GM23338 (cell line): Measurements from ENCODE around the gene HTR7. TPM values are rescaled to one million over a fixed set of nuclear protein-coding genes. Genes with fewer than 3 reads are reported as not detected.

Experiments
- ATAC-seq: fragments of 200-7000 bp; cut with Tn5 transposase; 3 replicates; pipeline ENCODE4 v1.9.1; 2020
- DNase-seq: peaks from one replicate; pipeline ENCODE4 v3.0.0-alpha.2; 2015; ENCODE audit warnings: low spot score
- H2AFZ ChIP-seq: fragments of 200-600 bp; sonication (generic); 2 replicates; pipeline ENCODE4 v1.8.0; 2016; ENCODE audit warnings: antibody characterized with exemption, mild to moderate bottlenecking, moderate library complexity
- H3F3A ChIP-seq: fragments of 200-600 bp; sonication (generic); replicated peaks from 2 replicates; pipeline ENCODE4 v1.8.0; 2017; ENCODE audit warnings: antibody characterized with exemption, mixed run types, low read depth
- H3K27ac ChIP-seq: fragments of 200-600 bp; sonication (generic); 2 replicates; pipeline ENCODE4 v1.6.1; 2016; ENCODE audit warnings: low read depth
- H3K27me3 ChIP-seq: fragments of 200-600 bp; sonication (generic); 2 replicates; pipeline ENCODE4 v1.8.0; 2016; ENCODE audit warnings: mild to moderate bottlenecking, mixed run types, moderate library complexity; ENCODE audit not compliant: insufficient read depth
- H3K36me3 ChIP-seq: fragments of 200-600 bp; sonication (generic); 2 replicates; pipeline ENCODE4 v1.8.0; 2016; ENCODE audit warnings: mild to moderate bottlenecking; ENCODE audit not compliant: insufficient read depth
- H3K4me1 ChIP-seq: fragments of 200-600 bp; sonication (generic); 2 replicates; pipeline ENCODE4 v1.8.0; 2016; ENCODE audit warnings: mild to moderate bottlenecking, moderate library complexity; ENCODE audit not compliant: insufficient read depth
- H3K4me2 ChIP-seq: fragments of 200-600 bp; sonication (generic); 2 replicates; pipeline ENCODE4 v1.7.1; 2017; ENCODE audit warnings: mixed run types
- H3K4me3 ChIP-seq: fragments of 200-600 bp; sonication (generic); 2 replicates; pipeline ENCODE4 v1.6.1; 2016; ENCODE audit warnings: mixed run types
- H3K79me2 ChIP-seq: fragments of 200-600 bp; sonication (generic); replicated peaks from 2 replicates; pipeline ENCODE4 v1.8.0; 2017; ENCODE audit warnings: mild to moderate bottlenecking; ENCODE audit not compliant: insufficient read depth
- H3K9me2 ChIP-seq: fragments of 200-600 bp; sonication (generic); 2 replicates; pipeline ENCODE4 v1.8.0; 2017; ENCODE audit not compliant: insufficient read depth
- H4K20me1 ChIP-seq: fragments of 200-600 bp; sonication (generic); replicated peaks from 2 replicates; pipeline ENCODE4 v1.8.0; 2017; ENCODE audit warnings: mild to moderate bottlenecking; ENCODE audit not compliant: insufficient read depth
- H3K27ac Mint-ChIP-seq: 2 replicates; pipeline ENCODE4 v1.8.0; 2020; ENCODE audit warnings: inconsistent platforms, mild to moderate bottlenecking, moderate library complexity, mixed read lengths
- H3K27me3 Mint-ChIP-seq: 3 replicates; pipeline ENCODE4 v1.8.0; 2022; ENCODE audit warnings: low read depth, mild to moderate bottlenecking, moderate library complexity, mixed read lengths, inconsistent platforms; ENCODE audit not compliant: insufficient read depth, poor library complexity
- H3K36me3 Mint-ChIP-seq: 3 replicates; pipeline ENCODE4 v1.8.0; 2021; ENCODE audit warnings: low read depth, mild to moderate bottlenecking, inconsistent platforms, moderate library complexity, mixed read lengths
- H3K4me1 Mint-ChIP-seq: 3 replicates; pipeline ENCODE4 v1.8.0; 2020; ENCODE audit warnings: mild to moderate bottlenecking, inconsistent platforms, mixed read lengths
- H3K4me3 Mint-ChIP-seq: 3 replicates; pipeline ENCODE4 v1.8.0; 2021; ENCODE audit warnings: moderate library complexity, mild to moderate bottlenecking, inconsistent platforms, mixed read lengths
- H3K9me3 Mint-ChIP-seq: 3 replicates; pipeline ENCODE4 v1.8.0; 2020; ENCODE audit warnings: moderate library complexity, mild to moderate bottlenecking, inconsistent platforms, mixed read lengths
- EZH2 ChIP-seq: fragments of 200-600 bp; sonication (generic); IDR thresholded peaks from one replicate; pipeline ENCODE4 v1.8.0; 2017; ENCODE audit warnings: antibody characterized with exemption, mild to moderate bottlenecking, low read depth; ENCODE audit not compliant: unreplicated experiment
- EZH2phosphoT487 ChIP-seq: fragments of 200-600 bp; sonication (generic); IDR thresholded peaks from one replicate; pipeline ENCODE4 v1.8.1; 2018; ENCODE audit warnings: antibody characterized with exemption; ENCODE audit not compliant: unreplicated experiment
- JUNB ChIP-seq: IDR thresholded peaks from one replicate; pipeline ENCODE4 v1.6.1; 2016; ENCODE audit warnings: antibody characterized with exemption; ENCODE audit not compliant: unreplicated experiment
- NANOG ChIP-seq: IDR thresholded peaks from 2 replicates; pipeline ENCODE4 v1.6.1; 2016; ENCODE audit warnings: antibody characterized with exemption, borderline replicate concordance
- POLR2AphosphoS5 ChIP-seq: IDR thresholded peaks from 2 replicates; pipeline ENCODE4 v1.6.1; 2016; ENCODE audit warnings: antibody characterized with exemption, low read depth
- STAT1 ChIP-seq: IDR thresholded peaks from one replicate; pipeline ENCODE4 v1.6.1; 2016; ENCODE audit warnings: antibody characterized with exemption; ENCODE audit not compliant: unreplicated experiment
- ZNF114 ChIP-seq: fragments of 250-450 bp; sonication (Bioruptor Pico); IDR thresholded peaks from 2 replicates; pipeline ENCODE4 v1.5.0; 2020; ENCODE audit warnings: mild to moderate bottlenecking, moderate library complexity
- ZNF331 ChIP-seq: fragments of 250-450 bp; sonication (Bioruptor Pico); IDR thresholded peaks from 2 replicates; pipeline ENCODE4 v1.5.0; 2020; ENCODE audit warnings: low read depth, mild to moderate bottlenecking, moderate library complexity
- polyA plus RNA-seq: library from polyadenylated mRNA; unstranded; fragments of >200 nt; fragmentation: Nextera tagmentation; extraction: Ambion mirVana; gene quantifications from 2 replicates; pipeline ENCODE4 v1.2.1, GENCODE V29; 2016
- total RNA-seq: library from RNA; depleted of rRNA; stranded (reverse); fragments of >200 nt; shearing (Covaris generic); gene quantifications from 2 replicates; pipeline ENCODE4 v1.2.3, GENCODE V29; 2014
- TF ChIP-seq, protein P1 (sequence below): fragments of 250-450 bp; sonication (Bioruptor Pico); IDR thresholded peaks from 2 replicates; pipeline ENCODE4 v1.5.0; 2020; ENCODE audit warnings: mild to moderate bottlenecking, moderate library complexity
- TF ChIP-seq, protein P2 (sequence below), 2 experiments: fragments of 200-600 bp in 1 of 2; sonication (generic) in 1 of 2; conservative IDR thresholded peaks; 2 replicates each; pipeline versions ENCODE4 v1.5.1 to v1.6.1; 2016 to 2017; ENCODE audit warnings: antibody characterized with exemption in 2 of 2, low read depth in 2 of 2, mild to moderate bottlenecking in 2 of 2, moderate library complexity in 1 of 2
- TF ChIP-seq, protein P3 (sequence below): IDR thresholded peaks from 2 replicates; pipeline ENCODE4 v1.6.1; 2016; ENCODE audit warnings: antibody characterized with exemption

Gene HTR7
- total and polyA plus RNA-seq, 2 experiments from 2014 or later = 7.0 to 42.2 TPM

DNA sequence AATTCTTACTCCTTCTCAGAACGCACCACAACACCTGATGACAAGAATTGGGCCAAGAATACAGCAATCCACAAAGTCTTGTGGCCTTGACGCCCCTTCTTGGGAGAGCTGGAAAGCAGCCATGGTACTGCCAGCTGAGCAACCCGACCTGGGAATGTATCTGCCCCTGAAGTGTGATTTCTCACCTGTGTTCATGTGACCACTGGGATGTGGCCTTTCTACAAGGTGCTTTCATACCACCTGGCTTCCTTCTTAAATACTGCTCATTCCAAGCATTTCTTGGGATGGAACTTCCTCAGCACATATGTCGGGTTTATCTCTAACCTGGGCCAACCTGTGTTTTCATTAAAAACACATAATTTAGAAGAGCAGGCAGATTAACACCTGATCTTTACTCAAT is 72.1 kb downstream of the HTR7 start (continued):
- TF ChIP-seq, protein P1, sequence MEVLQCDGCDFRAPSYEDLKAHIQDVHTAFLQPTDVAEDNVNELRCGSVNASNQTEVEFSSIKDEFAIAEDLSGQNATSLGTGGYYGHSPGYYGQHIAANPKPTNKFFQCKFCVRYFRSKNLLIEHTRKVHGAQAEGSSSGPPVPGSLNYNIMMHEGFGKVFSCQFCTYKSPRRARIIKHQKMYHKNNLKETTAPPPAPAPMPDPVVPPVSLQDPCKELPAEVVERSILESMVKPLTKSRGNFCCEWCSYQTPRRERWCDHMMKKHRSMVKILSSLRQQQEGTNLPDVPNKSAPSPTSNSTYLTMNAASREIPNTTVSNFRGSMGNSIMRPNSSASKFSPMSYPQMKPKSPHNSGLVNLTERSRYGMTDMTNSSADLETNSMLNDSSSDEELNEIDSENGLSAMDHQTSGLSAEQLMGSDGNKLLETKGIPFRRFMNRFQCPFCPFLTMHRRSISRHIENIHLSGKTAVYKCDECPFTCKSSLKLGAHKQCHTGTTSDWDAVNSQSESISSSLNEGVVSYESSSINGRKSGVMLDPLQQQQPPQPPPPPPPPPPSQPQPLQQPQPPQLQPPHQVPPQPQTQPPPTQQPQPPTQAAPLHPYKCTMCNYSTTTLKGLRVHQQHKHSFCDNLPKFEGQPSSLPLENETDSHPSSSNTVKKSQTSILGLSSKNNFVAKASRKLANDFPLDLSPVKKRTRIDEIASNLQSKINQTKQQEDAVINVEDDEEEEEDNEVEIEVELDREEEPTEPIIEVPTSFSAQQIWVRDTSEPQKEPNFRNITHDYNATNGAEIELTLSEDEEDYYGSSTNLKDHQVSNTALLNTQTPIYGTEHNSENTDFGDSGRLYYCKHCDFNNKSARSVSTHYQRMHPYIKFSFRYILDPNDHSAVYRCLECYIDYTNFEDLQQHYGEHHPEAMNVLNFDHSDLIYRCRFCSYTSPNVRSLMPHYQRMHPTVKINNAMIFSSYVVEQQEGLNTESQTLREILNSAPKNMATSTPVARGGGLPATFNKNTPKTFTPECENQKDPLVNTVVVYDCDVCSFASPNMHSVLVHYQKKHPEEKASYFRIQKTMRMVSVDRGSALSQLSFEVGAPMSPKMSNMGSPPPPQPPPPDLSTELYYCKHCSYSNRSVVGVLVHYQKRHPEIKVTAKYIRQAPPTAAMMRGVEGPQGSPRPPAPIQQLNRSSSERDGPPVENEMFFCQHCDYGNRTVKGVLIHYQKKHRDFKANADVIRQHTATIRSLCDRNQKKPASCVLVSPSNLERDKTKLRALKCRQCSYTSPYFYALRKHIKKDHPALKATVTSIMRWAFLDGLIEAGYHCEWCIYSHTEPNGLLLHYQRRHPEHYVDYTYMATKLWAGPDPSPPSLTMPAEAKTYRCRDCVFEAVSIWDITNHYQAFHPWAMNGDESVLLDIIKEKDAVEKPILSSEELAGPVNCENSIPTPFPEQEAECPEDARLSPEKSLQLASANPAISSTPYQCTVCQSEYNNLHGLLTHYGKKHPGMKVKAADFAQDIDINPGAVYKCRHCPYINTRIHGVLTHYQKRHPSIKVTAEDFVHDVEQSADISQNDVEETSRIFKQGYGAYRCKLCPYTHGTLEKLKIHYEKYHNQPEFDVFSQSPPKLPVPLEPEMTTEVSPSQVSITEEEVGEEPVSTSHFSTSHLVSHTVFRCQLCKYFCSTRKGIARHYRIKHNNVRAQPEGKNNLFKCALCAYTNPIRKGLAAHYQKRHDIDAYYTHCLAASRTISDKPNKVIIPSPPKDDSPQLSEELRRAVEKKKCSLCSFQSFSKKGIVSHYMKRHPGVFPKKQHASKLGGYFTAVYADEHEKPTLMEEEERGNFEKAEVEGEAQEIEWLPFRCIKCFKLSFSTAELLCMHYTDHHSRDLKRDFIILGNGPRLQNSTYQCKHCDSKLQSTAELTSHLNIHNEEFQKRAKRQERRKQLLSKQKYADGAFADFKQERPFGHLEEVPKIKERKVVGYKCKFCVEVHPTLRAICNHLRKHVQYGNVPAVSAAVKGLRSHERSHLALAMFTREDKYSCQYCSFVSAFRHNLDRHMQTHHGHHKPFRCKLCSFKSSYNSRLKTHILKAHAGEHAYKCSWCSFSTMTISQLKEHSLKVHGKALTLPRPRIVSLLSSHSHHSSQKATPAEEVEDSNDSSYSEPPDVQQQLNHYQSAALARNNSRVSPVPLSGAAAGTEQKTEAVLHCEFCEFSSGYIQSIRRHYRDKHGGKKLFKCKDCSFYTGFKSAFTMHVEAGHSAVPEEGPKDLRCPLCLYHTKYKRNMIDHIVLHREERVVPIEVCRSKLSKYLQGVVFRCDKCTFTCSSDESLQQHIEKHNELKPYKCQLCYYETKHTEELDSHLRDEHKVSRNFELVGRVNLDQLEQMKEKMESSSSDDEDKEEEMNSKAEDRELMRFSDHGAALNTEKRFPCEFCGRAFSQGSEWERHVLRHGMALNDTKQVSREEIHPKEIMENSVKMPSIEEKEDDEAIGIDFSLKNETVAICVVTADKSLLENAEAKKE (CRISPR knock-in tag) = no peak
- TF ChIP-seq EZH2phosphoT487 (no peak), ZNF114 (CRISPR knock-in tag) (no peak), JUNB (no peak)
- TF ChIP-seq, protein P2, sequence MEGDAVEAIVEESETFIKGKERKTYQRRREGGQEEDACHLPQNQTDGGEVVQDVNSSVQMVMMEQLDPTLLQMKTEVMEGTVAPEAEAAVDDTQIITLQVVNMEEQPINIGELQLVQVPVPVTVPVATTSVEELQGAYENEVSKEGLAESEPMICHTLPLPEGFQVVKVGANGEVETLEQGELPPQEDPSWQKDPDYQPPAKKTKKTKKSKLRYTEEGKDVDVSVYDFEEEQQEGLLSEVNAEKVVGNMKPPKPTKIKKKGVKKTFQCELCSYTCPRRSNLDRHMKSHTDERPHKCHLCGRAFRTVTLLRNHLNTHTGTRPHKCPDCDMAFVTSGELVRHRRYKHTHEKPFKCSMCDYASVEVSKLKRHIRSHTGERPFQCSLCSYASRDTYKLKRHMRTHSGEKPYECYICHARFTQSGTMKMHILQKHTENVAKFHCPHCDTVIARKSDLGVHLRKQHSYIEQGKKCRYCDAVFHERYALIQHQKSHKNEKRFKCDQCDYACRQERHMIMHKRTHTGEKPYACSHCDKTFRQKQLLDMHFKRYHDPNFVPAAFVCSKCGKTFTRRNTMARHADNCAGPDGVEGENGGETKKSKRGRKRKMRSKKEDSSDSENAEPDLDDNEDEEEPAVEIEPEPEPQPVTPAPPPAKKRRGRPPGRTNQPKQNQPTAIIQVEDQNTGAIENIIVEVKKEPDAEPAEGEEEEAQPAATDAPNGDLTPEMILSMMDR (conservative IDR thresholded peaks at IDR 0.05; ENCODE audit: low read depth in 2 of 2) = no peak

DNA sequence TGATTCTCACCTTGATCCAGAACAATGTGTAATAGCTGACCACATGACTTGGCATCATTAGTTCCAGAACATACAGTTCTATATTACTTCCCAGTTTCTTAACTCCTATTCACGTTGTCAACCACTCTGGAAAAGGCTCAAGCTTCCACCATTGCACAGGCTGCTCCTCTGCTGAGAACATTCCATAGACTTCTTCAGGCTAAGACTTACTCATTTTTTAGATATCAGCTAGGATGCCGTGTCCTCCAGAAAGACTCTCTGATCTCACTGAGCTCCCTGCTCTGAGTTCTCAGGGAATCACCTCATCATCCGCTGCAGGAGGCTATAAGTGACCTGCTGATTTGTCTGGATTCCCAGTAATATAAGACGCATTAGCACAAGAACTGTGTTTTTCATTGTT is 73.1 kb downstream of the HTR7 start:
- H3K9me2 ChIP-seq = no peaks in the 10 kb centered on the region
- no peaks in the 10 kb centered on the region for H3K36me3 ChIP-seq
- H3K36me3 Mint-ChIP-seq = no peaks in the 10 kb centered on the region
- peaks cover 59% of the 10 kb centered on the region for H3K4me1 Mint-ChIP-seq
- H3K27ac Mint-ChIP-seq = no peak overlapping the region
- no peaks in the 10 kb centered on the region for H3K9me3 Mint-ChIP-seq
- H3K4me3 Mint-ChIP-seq = no peak overlapping the region
- DNase-seq = no peak
- no peak for ATAC-seq
- H3K27ac ChIP-seq = no peak overlapping the region
- no peak overlapping the region for H2AFZ ChIP-seq
- H3K4me2 ChIP-seq = no peak overlapping the region
- no peaks in the 10 kb centered on the region for H3F3A ChIP-seq
- H3K27me3 ChIP-seq = no peaks in the 10 kb centered on the region
- no peaks in the 10 kb centered on the region for H4K20me1 ChIP-seq
- peaks cover 87% of the 10 kb centered on the region for H3K79me2 ChIP-seq
- H3K4me3 ChIP-seq = no peak overlapping the region
- H3K4me1 ChIP-seq = peaks cover 47% of the 10 kb centered on the region
- peaks cover 2% of the 10 kb centered on the region for H3K27me3 Mint-ChIP-seq
- no peak for TF ChIP-seq STAT1
- TF ChIP-seq ZNF331 (CRISPR knock-in tag) = no peak
- TF ChIP-seq, protein P3, sequence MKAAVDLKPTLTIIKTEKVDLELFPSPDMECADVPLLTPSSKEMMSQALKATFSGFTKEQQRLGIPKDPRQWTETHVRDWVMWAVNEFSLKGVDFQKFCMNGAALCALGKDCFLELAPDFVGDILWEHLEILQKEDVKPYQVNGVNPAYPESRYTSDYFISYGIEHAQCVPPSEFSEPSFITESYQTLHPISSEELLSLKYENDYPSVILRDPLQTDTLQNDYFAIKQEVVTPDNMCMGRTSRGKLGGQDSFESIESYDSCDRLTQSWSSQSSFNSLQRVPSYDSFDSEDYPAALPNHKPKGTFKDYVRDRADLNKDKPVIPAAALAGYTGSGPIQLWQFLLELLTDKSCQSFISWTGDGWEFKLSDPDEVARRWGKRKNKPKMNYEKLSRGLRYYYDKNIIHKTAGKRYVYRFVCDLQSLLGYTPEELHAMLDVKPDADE = no peak
- no peak for TF ChIP-seq EZH2
- no peak for TF ChIP-seq EZH2phosphoT487
- no peak for TF ChIP-seq JUNB
- no peak for TF ChIP-seq NANOG
- TF ChIP-seq, protein P2 (conservative IDR thresholded peaks at IDR 0.05; ENCODE audit: low read depth in 2 of 2) = no peak
- TF ChIP-seq POLR2AphosphoS5 = no peak
- no peak for TF ChIP-seq ZNF114 (CRISPR knock-in tag)
